Neural crest cell (in vitro differentiated cells): ENCODE measurements around the gene PHACTR1. TPM values are rescaled to one million over a fixed set of nuclear protein-coding genes. Genes with fewer than 3 reads are reported as not detected.
A peak's percentile ranks its signal among the peaks of the same experiment; 100 is the strongest.
"Not testable (repeated sequence)": the region's sequence is repeated elsewhere in the genome, so short reads cannot be mapped to it uniquely, and the experiment has no call there.

Experiments used
- DNase-seq: peaks from one replicate; pipeline ENCODE4 v3.0.0; 2021; ENCODE audit warnings: low read depth, mixed read lengths, low spot score
- H3K27ac Mint-ChIP-seq: one replicate; pipeline ENCODE4 v1.8.0; 2021; ENCODE audit warnings: mild to moderate bottlenecking, mixed read lengths; ENCODE audit not compliant: unreplicated experiment
- H3K27me3 Mint-ChIP-seq: 2 replicates; pipeline ENCODE4 v1.8.0; 2021; ENCODE audit warnings: low read depth, mild to moderate bottlenecking, mixed read lengths
- H3K36me3 Mint-ChIP-seq: 2 replicates; pipeline ENCODE4 v1.8.0; 2021; ENCODE audit warnings: low read depth, mild to moderate bottlenecking, mixed read lengths
- H3K4me1 Mint-ChIP-seq: 2 replicates; pipeline ENCODE4 v1.8.0; 2021; ENCODE audit warnings: mixed read lengths
- H3K4me3 Mint-ChIP-seq: one replicate; pipeline ENCODE4 v1.8.0; 2021; ENCODE audit warnings: mild to moderate bottlenecking, mixed read lengths
- H3K9me3 Mint-ChIP-seq: 2 replicates; pipeline ENCODE4 v1.8.0; 2021; ENCODE audit warnings: mixed read lengths
- total RNA-seq: library from RNA; stranded (reverse); gene quantifications from 2 replicates; pipeline ENCODE4 v1.2.1, GENCODE V29; 2021
- TF ChIP-seq, protein P1 (sequence below): fragments of 200-600 bp; sonication (generic); conservative IDR thresholded peaks from 2 replicates; pipeline ENCODE4 v1.5.0; 2021; ENCODE audit warnings: antibody characterized with exemption, mild to moderate bottlenecking

PHACTR1 gene
- total RNA-seq, 1 donor from 2014 or later, result 10.4 TPM

DNA sequence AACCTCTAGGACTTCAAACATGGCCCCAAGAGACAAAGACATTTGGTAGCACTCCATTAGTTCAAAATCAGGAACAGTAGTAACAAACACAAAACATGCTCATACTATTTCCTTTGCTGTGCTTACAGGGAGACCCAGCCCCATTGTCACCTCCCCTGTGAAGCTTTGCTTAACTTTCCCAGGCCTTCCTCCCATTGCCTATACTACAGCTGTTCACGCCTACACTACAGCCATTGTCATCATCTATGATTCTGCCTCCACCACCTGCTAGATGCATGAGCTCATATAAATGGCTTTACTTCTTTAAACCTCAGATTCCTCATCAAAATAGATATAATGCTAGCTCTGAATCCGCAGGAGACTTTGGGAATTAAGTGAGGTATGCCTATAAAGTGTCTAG, 8.7 kb downstream of the PHACTR1 start:
- TF ChIP-seq, protein P1, sequence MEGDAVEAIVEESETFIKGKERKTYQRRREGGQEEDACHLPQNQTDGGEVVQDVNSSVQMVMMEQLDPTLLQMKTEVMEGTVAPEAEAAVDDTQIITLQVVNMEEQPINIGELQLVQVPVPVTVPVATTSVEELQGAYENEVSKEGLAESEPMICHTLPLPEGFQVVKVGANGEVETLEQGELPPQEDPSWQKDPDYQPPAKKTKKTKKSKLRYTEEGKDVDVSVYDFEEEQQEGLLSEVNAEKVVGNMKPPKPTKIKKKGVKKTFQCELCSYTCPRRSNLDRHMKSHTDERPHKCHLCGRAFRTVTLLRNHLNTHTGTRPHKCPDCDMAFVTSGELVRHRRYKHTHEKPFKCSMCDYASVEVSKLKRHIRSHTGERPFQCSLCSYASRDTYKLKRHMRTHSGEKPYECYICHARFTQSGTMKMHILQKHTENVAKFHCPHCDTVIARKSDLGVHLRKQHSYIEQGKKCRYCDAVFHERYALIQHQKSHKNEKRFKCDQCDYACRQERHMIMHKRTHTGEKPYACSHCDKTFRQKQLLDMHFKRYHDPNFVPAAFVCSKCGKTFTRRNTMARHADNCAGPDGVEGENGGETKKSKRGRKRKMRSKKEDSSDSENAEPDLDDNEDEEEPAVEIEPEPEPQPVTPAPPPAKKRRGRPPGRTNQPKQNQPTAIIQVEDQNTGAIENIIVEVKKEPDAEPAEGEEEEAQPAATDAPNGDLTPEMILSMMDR, result no peak
- no peak for DNase-seq
- Mint-ChIP-seq H3K36me3 (no peaks in the 10 kb centered on the region), H3K27me3 (peaks cover 21% of the 10 kb centered on the region), H3K27ac (no peak overlapping the region), H3K4me1 (no peaks in the 10 kb centered on the region), H3K4me3 (no peak overlapping the region), H3K9me3 (no peaks in the 10 kb centered on the region)

DNA sequence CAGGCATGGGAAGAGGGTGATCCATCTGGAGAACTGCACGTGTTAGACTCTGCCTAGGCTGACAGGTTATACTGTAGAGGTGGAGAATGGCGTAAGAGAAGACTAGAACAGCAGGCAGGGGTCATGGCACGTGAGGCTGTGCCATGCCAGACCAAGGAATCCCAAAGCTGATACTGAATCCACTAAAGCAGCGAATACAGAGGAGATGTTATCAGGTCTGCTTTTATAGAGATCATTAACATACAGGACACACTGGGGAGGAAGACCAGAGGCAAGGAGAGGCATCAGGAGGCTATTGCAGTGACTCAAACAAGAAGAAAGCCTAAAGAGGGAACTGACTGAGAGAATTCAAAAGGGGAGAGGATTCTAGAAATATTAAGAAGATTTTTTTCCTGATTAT, 12.9 kb downstream of the PHACTR1 start:
- no peaks in the 10 kb centered on the region for H3K36me3 Mint-ChIP-seq
- H3K4me3 Mint-ChIP-seq, result no peak overlapping the region
- TF ChIP-seq, protein P1, result no peak
- no peaks in the 10 kb centered on the region for H3K9me3 Mint-ChIP-seq
- no peak for DNase-seq
- H3K27ac Mint-ChIP-seq, result peak overlapping the region; percentile 19
- peaks cover 30% of the 10 kb centered on the region for H3K27me3 Mint-ChIP-seq
- H3K4me1 Mint-ChIP-seq, result no peaks in the 10 kb centered on the region

DNA sequence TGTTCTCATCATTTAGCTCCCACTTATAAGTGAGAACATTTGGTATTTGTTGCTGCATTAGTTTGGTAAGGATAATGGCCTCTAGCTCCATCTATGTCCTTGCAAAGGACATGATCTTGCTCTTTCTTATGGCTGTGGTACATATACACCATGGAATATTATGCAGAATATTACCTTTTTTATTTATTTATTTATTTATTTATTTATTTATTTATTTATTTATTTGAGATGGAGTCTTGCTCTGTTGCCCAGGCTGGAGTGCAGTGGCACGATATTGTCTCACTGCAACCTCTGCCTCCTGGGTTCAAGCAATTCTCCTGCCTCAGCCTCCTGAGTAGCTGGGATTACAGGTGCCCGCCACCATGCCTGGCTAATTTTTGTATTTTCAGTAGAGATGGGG, 14.2 kb downstream of the PHACTR1 start:
- not testable (repeated sequence) for DNase-seq, H3K27ac Mint-ChIP-seq, H3K36me3 Mint-ChIP-seq, H3K4me1 Mint-ChIP-seq, H3K9me3 Mint-ChIP-seq, H3K4me3 Mint-ChIP-seq
- peaks cover 36% of the 10 kb centered on the region for H3K27me3 Mint-ChIP-seq

DNA sequence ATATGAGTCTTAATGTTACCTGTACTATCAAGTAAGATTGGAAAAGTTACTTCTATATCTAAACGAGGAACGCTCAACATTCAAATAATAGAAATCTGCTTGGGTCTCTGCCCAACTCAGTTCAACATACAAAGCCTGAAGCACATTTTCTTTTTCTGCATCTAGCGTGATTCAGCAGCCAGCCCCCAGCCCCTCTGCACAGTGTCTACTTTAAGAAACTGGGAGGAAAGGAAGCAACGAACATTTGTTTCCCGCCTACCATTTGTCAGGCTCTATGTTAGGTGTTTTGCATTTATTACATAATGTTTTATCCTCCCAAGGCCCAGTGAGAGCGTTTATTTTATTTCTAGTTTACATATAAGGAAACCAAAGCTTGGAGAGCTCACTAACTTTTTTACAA, 17.3 kb downstream of the PHACTR1 start:
- H3K27ac Mint-ChIP-seq, result no peak overlapping the region
- H3K27me3 Mint-ChIP-seq, result peaks cover 26% of the 10 kb centered on the region
- DNase-seq, result no peak
- no peaks in the 10 kb centered on the region for H3K36me3 Mint-ChIP-seq
- TF ChIP-seq, protein P1, result no peak
- H3K4me3 Mint-ChIP-seq, result no peak overlapping the region
- H3K4me1 Mint-ChIP-seq, result no peaks in the 10 kb centered on the region
- H3K9me3 Mint-ChIP-seq, result no peaks in the 10 kb centered on the region

DNA sequence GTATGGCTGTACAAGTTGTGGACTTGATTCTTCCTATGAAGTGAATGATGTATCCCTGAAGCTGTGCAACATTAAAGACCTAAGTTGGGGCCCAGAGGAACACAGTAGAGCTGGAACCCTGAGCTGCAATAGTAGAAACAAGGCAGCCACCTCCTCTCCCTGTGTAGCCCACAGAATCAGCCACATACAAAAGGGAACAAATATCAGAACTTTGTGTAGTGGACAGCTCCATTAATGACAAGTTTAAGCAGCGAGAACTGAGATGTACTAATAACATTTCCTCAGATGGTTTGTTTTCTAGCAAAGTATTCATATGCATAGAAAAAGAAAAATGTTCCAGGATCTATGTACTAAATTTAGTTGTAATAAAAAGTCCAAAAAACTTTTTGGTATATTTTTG, 19.2 kb downstream of the PHACTR1 start:
- Mint-ChIP-seq H3K4me1 (no peaks in the 10 kb centered on the region), H3K4me3 (no peak overlapping the region), H3K27me3 (peaks cover 26% of the 10 kb centered on the region), H3K9me3 (no peaks in the 10 kb centered on the region), H3K36me3 (no peaks in the 10 kb centered on the region), H3K27ac (no peak overlapping the region)
- TF ChIP-seq, protein P1, result no peak
- no peak for DNase-seq

DNA sequence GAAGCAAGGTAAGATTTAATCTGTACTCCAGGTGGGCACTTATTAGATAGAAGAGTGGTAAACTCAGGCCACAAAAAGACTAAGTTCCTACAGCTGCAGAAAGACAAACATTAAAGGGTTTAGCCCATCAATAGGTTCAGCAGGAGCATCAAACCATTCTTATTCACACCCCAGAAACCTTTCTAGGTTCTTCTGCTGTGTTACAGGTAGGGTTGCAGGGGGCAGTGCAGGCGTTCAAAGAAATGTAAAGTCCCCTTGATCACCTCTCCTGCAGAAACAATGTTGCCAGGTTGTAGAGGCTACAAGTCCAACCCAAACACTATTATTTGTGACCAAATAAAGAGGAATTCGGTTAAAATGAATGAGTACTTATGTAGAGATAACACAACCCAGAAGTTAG, 31.8 kb downstream of the PHACTR1 start:
- peaks cover 6% of the 10 kb centered on the region for H3K9me3 Mint-ChIP-seq
- no peak for DNase-seq
- peaks cover 77% of the 10 kb centered on the region for H3K27me3 Mint-ChIP-seq
- no peak overlapping the region for H3K27ac Mint-ChIP-seq
- H3K4me1 Mint-ChIP-seq, result peaks cover 5% of the 10 kb centered on the region
- H3K36me3 Mint-ChIP-seq, result no peaks in the 10 kb centered on the region
- TF ChIP-seq, protein P1, result no peak
- H3K4me3 Mint-ChIP-seq, result peak overlapping the region; percentile 84
